Measurements from ENCODE around the gene FOXP1.

Gene FOXP1

GRCh38 chr3:71564361-71564760, 19.2 kb downstream of the FOXP1 start:
- no peak for DNase-seq (ENCODE audit: low read depth in 2 of 2)

GRCh38 chr3:71563827-71564226, 19.7 kb downstream of the FOXP1 start:
- no peak for DNase-seq (ENCODE audit: low read depth in 2 of 2)

- no peak for DNase-seq (ENCODE audit: low read depth in 2 of 2)
These were observed 20.6 kb downstream of the FOXP1 start for GRCh38 chr3:71562938-71563337.

GRCh38 chr3:71560665-71561064, 22.9 kb downstream of the FOXP1 start:
- no peak for DNase-seq (ENCODE audit: low read depth in 2 of 2)

- no peak for DNase-seq (ENCODE audit: low read depth in 2 of 2)
These were observed 23.9 kb downstream of the FOXP1 start for GRCh38 chr3:71559578-71560162.

GRCh38 chr3:71559021-71559420, 24.5 kb downstream of the FOXP1 start:
- no peak for DNase-seq (ENCODE audit: low read depth in 2 of 2)

GRCh38 chr3:71554649-71555048, 28.9 kb downstream of the FOXP1 start:
- no peak for DNase-seq (ENCODE audit: low read depth in 2 of 2)

- DNase-seq (ENCODE audit: low read depth in 2 of 2), result no peak
These were observed 32.1 kb downstream of the FOXP1 start for GRCh38 chr3:71551311-71551919.

GRCh38 chr3:71549951-71550350, 33.6 kb downstream of the FOXP1 start:
- no peak for DNase-seq (ENCODE audit: low read depth in 2 of 2)

GRCh38 chr3:71548705-71549384, 34.7 kb downstream of the FOXP1 start:
- no peak for DNase-seq (ENCODE audit: low read depth in 2 of 2)

GRCh38 chr3:71547249-71548198, 36.0 kb downstream of the FOXP1 start:
- no peak for DNase-seq (ENCODE audit: low read depth in 2 of 2)

- no peak for DNase-seq (ENCODE audit: low read depth in 2 of 2)
These were observed 36.7 kb downstream of the FOXP1 start for GRCh38 chr3:71546821-71547220.

- no peak for DNase-seq (ENCODE audit: low read depth in 2 of 2)
These were observed 38.2 kb downstream of the FOXP1 start for GRCh38 chr3:71545330-71545729.

GRCh38 chr3:71543371-71544016, 40.0 kb downstream of the FOXP1 start:
- no peak for DNase-seq (ENCODE audit: low read depth in 2 of 2)

- DNase-seq (ENCODE audit: low read depth in 2 of 2), result no peak
These were observed 40.8 kb downstream of the FOXP1 start for GRCh38 chr3:71542521-71543370.

GRCh38 chr3:71541313-71541712, 42.2 kb downstream of the FOXP1 start:
- DNase-seq (ENCODE audit: low read depth in 2 of 2), result no peak

GRCh38 chr3:71537211-71537611, 46.3 kb downstream of the FOXP1 start:
- DNase-seq (ENCODE audit: low read depth in 2 of 2), result no peak

GRCh38 chr3:71536376-71536965, 47.1 kb downstream of the FOXP1 start:
- no peak for DNase-seq (ENCODE audit: low read depth in 2 of 2)

- no peak for DNase-seq (ENCODE audit: low read depth in 2 of 2)
These were observed 49.9 kb downstream of the FOXP1 start for GRCh38 chr3:71533588-71533987.

GRCh38 chr3:71532639-71533395, 50.7 kb downstream of the FOXP1 start:
- no peak for DNase-seq (ENCODE audit: low read depth in 2 of 2)
